ENCODE measurements around the gene PHOX2A.
"Not testable (repeated sequence)": the region's sequence is repeated elsewhere in the genome, so short reads cannot be mapped to it uniquely, and the experiment has no call there.

Gene PHOX2A

GRCh38 chr11:72221386-72222075, 22.4 kb downstream of the PHOX2A start:
- DNase-seq = no peak

DNA sequence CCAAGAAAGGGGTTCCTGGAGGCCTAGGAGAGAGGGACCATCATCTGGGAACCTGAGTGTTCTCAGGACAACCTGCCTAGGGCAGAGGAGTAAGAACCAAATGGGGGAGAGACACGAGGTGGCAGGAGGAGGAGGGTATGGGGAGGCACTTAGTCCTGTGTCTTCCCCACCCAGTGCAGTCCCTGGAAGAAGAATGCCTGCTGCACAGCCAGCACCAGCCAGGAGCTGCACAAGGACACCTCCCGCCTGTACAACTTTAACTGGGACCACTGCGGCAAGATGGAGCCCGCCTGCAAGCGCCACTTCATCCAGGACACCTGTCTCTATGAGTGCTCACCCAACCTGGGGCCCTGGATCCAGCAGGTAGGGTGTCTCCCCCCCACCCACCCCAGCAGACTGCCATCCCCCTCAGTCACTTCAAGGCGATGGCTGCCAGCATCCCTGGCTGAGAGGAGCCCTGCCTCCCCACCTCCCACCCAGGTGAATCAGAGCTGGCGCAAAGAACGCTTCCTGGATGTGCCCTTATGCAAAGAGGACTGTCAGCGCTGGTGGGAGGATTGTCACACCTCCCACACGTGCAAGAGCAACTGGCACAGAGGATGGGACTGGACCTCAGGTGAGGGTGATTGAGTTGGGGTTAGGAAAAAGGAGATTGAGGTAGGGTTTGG, 23.1 kb downstream of the PHOX2A start:
- DNase-seq = no peak

DNA sequence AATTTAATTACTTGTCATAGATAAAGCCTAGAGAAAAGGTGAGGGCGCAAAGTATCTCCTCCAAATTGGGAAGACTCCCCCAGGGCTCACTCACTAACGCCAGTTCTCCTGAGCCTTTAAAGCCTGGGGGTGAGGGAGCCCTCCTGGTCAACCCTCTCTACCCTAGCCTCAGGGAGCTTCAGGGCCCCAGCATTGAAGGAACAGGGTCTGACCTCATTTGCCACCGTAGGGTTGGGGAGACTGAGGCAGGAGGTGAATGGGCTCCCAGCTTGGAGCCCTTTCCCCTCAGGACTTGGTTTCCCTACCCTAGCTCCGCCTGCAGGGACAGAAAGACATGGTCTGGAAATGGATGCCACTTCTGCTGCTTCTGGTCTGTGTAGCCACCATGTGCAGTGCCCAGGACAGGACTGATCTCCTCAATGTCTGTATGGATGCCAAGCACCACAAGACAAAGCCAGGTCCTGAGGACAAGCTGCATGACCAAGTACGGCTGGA, 25.7 kb downstream of the PHOX2A start:
- DNase-seq = no peak

DNA sequence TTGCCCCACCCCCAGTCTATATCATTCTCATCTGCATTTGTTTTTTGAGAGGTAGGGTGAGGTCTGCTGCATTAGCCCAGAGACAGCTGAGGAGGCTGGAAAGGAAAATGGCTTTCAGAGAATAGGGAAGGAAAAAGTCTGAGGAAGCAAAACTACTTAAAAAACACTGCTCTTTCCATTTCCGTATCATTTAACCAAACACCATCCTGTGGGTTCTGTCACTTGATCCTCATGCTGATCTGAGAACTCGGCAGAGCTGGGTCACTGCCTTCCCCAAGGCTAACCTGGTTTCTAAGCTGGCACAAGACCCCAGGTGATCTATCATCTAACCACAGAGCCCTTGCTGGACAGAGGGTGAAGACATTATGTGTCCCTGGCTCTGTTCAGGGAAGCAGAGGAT, 26.1 kb downstream of the PHOX2A start:
- DNase-seq = no peak

DNA sequence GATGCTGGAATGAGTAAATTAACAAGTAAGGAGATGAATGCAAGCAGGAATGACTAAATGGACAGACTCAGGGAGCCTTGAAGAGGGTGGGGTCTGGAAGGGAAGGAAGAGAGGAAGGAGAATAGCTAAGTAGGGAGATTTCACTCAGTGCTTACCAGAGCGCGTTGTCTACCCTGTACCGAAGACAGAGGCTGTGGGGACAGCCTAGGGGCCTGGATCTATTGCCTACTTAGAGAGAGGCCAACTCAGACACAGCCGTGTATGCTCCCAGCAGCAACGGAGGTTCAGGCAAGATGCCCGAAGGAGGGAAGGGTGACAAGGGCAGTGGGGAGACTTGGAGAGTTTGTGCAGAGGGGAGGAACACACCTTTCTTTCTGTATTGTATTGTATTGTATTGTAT, 27.3 kb downstream of the PHOX2A start, which contains the start of gene FOLR2:
FOLR2 (plus strand) TSS at position 157 of the 400 bp plus-strand sequence. CDS start 1,791 bp downstream, outside the sequence.
- no peak for DNase-seq

- no peak for DNase-seq
Observed at GRCh38 chr11:72209101-72209500, 34.9 kb downstream of the PHOX2A start.

DNA sequence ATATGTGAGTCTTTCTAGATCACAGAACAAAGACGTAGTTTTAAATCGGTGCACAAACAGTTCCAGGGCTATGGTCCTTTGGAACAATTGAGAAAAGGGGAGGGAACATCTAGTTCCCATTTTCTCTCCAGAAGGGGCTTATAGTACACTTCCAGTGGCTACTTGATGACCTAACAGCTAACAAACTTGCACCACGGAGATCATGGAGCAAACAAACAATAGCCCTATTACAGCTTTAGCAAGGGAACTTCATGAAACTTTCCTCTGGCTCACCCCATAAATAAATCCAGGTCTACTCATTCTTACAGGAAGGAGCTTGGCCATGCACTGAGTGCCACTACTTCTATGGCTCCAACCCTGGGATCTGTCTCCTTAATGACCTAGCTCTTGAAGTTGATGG, 35.7 kb downstream of the PHOX2A start:
- no peak for DNase-seq

DNA sequence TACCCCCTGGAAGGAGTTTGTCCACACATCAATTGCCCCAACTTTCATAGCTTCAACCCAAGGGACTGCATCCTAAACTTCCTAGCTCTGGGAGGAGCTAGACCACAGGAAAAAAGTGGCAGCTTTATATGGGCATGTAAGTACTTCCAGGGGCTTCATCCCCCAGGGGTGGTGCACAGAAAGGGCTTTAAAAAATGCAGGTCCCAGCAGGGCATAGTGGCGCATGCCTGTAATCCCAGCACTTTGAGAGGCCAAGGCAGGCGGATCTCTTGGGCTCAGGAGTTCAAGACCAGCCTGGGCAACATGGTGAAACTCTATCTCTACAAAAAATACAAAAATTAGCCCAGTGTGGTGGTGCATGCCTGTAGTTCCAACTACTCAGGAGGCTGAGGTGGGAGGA, 37.2 kb downstream of the PHOX2A start:
- not testable (repeated sequence) for DNase-seq

DNA sequence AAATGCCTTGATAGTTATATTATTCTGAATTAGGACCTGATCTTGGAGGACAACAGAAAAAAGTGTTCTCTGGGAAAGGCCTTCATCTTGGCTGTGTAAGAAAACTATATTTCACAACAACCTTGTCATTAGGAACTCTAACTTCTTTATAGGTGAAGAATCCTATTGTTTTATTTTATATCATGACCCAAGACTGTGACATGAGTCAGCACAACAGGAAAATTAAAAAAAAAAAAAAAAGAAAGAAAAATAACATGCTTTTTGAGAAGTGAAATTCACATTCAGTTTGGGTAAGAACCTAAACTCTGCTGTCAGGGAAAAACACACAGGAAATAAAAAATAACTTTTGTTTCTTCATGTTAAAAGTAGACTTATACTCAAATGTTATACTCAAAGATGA, 39.1 kb downstream of the PHOX2A start:
- DNase-seq = no peak

DNA sequence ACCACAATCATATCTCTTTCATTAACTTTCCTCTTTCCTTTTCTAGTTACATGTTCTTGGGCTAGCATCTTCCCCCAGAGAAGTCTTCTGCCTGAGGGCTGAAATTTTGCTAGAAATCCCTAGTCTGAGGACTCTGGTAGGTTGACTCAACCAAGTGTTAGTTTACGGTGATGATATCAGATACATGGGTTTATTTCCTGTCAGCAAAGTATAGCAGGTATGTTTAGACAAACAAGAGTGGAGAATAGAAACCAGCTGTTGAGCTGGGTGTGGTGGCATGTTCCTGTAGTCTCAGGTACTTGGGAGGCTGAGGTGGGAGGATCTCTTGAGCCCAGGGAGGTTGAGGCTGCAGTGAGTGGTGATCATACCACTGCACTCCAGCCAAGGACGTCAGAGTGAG, 40.8 kb downstream of the PHOX2A start:
- DNase-seq = no peak

DNA sequence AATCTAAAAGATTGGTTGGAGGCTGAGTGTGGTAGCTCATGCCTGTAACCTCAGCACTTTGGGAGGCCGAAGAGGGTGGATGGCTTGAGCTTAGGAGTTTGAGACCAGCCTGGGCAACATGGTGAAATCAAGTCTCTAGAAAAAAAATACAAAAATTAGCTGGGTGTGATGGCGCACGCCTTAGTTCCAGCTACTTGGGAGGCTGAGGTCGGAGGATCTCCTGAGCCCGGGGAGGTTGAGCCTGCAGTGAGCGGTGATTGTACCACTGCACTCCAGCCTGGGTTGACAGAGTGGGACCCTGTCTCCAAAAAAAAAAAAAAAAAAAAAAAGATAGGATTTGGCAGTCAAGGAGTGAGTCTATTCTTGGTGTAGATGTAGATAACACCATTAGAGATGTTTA, 41.4 kb downstream of the PHOX2A start:
- no peak for DNase-seq

DNA sequence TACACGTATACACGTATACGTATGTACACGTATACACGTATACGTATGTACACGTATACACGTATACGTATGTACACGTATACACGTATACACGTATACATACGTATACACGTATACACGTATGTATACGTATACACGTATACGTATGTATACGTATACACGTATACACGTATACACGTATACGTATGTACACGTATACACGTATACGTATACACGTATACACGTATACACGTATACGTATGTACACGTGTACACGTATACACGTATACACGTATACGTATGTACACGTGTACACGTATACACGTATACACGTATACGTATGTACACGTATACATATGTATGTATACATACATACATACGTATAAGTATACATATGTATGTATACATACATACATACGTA, 42.5 kb downstream of the PHOX2A start:
- DNase-seq = not testable (repeated sequence)

DNA sequence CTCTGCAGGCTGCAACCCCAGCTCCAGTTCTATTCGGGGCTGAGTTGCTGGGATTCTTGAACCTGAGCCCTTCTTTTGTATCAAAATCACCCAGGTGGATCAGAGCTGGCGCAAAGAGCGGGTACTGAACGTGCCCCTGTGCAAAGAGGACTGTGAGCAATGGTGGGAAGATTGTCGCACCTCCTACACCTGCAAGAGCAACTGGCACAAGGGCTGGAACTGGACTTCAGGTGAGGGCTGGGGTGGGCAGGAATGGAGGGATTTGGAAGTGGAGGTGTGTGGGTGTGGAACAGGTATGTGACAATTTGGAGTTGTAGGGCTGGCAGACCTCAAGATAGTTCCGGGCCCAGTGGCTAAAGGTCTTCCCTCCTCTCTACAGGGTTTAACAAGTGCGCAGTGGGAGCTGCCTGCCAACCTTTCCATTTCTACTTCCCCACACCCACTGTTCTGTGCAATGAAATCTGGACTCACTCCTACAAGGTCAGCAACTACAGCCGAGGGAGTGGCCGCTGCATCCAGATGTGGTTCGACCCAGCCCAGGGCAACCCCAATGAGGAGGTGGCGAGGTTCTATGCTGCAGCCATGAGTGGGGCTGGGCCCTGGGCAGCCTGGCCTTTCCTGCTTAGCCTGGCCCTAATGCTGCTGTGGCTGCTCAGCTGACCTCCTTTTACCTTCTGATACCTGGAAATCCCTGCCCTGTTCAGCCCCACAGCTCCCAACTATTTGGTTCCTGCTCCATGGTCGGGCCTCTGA, 48.3 kb downstream of the PHOX2A start:
- no peak for DNase-seq

GRCh38 chr11:72191961-72192381, 52.0 kb downstream of the PHOX2A start, which contains the start of gene FOLR1:
Gene FOLR1, plus strand, starts transcription at chr11:72192140. Its CDS starts 34 bp downstream, at chr11:72192174.
- no peak for DNase-seq

GRCh38 chr11:72190631-72191071, 53.3 kb downstream of the PHOX2A start:
- DNase-seq = no peak

GRCh38 chr11:72189455-72190250, 54.3 kb downstream of the PHOX2A start:
- DNase-seq = no peak
